ENCODE results near the gene EXOC6B.

EXOC6B gene

DNA sequence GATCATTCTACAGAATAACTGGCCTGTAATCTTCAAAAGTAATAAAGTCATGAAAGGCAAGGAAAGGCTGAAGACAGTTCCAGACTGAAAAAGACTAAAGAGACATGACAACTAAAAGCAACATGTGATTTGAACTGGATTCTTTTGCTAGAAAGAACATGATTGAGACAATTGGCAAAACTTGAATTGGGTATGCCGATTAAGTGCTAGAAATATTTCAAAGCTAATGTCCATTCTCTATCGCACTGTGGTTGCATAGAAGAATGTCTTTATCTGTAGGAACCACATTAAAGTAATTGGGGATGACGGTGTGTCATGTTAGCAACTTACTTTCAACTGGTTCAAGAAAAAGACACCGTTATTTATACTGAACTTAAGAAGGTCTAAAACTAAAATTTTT is 98.5 kb downstream of the EXOC6B start:
- DNase-seq, result no peak

DNA sequence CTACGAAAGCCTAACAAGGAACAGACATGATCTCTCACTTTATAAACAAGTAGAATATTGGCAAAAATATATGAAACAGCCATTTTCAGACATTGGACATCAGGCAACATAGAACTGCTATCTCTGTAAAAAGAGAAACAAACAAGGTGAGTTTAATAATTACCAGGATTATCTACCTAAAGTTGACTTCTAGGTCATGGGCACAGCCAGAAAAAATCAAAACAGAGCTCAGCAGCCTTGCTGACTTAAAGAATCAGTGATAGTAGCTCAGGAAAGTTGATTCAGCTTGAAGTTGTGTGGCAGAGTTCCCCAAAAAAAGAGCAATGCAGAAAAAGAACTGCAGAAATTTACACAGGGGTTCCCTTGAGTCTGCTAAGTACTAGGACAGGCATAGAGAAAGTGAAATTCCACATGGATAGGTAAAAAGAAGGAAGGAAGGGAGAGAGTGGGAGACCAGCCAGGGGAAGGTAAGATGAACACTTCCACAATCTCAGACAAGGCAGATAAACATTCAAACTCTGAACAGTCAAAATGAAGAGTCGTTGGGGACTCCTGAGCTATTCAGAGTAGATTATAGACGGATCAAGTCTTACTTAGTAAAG is 102.0 kb downstream of the EXOC6B start:
- DNase-seq, result no peak

DNA sequence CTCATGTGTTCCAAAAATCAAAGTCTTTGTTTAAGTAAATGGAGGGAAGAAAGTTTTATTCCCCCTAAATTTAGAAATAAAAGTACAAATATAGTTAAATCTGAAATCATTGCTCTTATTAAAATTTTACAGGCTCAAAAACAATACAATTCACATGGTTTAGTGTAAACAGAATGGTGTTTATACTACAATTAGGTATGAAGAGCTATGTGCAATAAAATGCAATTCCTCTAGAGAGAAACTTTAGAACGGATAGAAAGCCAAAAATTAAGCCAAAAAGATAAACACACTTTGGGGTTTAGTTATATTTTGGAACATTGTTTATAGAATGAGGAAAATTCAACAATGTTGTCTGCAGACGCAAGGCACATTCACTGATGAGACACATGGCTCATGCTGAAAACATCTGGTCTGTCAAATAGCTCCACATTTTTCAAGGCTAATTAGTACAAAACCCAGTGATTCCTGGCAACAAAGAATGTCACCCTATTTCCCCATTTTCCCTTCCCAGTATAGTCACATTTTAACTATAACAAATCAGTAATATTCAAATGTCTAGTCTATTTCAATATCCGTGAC is 103.3 kb downstream of the EXOC6B start:
- no peak for DNase-seq

DNA sequence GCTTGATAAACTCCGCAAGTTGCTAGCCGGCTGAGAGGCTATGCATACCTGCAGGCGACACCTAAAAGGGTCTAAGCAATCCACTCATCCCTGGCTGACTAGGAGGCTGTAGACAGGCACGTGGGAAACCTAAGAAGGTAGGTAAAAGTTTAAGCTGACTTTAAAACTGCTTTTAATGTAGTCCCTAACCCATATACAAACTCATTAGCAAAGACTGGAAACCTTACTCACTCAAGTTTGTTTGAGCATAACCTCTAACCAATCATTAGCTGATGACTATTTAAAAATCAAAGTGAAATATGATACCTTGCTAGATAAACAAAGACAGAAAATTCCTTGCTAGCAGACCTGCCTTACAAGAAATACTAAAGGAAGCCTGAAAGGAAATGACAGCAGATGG is 106.4 kb downstream of the EXOC6B start:
- no peak for DNase-seq

DNA sequence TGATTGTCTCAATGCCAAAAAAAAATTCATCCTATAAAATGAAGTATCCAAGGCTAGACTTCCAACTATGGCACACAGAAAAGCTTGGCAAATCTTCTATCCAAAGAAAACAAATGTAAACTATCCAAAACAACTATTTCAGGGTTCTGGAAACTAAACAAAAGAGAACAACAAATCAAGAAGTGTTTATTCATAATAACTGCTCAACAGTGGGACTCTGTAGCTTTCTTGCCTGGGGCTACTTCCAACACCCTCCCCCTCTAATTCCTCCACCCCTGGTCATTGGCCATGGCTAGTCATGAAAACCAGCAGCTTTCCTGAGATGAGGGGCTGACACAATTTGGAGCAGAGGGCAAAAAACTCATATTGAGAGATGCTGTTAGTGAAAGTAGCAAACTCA is 107.0 kb downstream of the EXOC6B start:
- DNase-seq, result no peak

DNA sequence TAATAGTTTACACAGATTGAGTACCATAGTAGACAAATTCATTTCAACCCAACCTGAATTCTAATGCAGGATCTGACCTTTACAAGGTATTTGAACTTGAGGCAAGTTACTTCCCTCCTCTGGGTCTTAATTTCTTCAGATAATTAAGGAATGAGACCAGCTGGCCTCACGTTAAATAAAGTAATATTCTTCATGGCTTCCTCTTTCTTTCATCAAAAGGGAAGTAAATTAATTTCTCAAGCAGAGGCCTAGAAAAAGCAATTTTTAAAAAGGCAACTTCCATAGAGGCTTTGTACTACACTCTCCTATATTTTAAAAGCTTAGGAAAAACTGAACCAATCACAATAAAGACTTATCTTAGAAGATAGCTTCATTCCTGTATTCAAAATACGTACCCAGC is 109.2 kb downstream of the EXOC6B start:
- no peak for DNase-seq

DNA sequence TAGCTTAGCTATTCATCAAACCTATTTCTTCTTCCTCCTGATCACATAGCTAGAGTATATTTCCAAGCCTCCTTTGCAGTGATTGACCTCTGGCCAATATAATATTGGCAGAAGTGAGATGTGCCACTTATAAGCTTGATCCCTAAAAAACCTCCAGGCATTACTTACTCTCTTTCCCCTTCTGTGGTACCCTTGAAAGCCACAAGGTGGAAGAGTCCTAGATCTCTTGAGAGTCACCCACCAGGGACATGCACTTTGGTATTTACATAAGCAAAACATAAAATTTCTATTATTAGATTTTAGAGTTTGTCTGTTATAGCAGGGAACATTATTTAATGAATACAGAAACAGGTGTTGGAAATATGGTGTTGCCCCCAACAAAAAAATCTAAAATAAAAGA is 112.0 kb downstream of the EXOC6B start:
- DNase-seq, result no peak

DNA sequence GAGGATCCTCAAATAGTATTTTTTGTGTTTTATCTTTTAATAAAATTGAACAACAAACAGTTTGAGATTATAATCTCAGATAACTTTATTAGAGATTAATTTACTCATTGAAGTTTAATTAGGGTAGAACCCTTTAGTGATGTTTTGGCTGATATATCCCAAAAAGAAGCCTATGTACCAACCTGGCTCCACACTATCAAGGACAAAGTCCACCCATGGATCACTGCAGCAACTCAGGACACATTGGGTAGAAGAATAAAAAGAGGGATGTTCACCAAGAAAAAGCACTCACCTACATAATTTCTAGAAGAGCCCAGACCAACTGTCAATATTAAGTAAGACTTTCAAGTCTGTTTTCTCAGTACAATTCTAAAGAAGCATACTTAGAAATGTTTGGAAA is 112.9 kb downstream of the EXOC6B start:
- no peak for DNase-seq

DNA sequence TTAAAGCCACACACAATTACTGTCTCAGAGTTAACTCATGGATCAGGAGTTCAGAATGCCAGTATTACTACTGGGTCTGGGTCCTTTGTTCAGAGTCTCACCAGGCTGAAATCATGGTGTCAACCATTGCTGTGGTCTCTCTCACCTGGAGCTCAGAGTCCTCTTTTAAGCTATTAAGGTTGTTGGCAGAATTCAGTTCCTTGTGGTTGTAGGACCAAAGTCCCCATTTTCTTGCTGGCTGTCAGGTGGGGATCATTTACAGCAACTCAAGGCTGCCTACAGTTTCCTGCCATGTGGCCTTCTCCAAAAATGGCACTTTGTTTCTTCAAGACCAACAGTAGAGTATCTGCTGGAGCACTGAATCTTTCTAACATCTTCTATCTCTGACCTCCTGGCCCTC is 113.5 kb downstream of the EXOC6B start:
- DNase-seq, result no peak

DNA sequence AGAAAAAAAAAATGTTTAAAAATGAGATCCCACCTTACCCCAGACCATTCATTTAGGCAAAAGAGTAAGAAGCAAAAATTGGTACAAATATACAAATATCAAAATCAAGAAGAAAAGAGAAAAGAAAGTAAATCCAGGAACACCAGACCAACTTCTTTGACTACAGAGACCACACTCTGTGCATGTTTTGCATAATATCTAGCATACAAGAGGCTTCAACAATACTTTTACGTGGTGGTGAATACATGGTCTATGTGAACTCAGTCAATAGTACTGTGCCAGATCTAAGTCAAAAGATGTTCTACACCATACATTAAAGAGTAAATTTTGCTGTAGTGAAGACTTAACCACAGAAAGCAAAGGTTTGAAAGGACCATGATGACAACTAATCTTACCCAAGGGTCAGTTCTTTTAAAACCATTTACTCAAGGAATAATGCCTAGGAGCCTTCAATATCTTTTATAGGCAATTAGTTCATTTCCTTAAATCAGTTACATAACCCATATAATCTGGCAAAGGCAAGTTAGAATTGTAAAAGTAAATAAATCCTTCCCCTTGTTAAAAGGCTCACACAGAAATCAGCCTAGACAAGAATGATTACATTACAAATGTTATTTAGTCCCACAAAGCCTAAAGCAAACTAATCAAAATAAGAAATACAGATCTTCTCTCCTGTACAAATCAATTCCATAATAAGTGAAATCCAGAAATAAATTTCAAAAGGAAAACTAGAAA is 115.2 kb downstream of the EXOC6B start:
- DNase-seq, result no peak

DNA sequence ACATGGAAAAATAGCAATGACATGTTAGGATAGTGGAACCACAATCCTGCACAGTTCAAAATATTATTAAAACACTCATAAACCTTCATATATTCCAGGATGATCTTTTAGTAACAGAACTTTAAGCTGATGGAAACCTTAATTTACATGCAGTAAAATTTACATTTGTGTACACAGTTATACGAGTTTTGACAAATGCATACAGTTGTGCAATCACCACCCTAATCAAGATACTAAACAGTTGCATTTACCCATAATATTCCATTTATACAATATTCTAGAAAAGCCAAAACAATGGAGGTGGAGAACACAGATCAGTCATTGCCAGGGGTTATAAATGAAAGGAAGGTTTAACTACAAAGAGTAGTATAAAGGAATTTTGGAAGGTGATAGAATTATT is 117.6 kb downstream of the EXOC6B start:
- no peak for DNase-seq

DNA sequence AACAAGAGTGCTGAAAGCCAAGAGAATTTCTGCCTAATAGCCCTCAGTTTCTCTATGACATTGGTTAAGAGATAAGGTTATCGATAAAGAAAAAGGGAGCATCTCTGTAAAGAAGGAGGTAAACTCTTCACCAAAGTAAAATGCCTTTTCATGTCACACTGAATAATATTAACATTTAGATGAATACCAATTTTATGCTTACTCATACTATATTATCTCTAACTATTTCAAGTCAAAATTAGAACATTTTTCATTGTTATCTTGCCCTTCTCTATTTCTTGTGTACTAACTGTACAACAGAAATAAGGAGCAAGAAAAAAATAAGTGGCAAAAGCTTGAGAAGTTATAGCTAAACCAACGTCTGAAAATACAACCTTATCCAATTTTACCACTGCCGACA is 127.5 kb downstream of the EXOC6B start:
- DNase-seq, result no peak

DNA sequence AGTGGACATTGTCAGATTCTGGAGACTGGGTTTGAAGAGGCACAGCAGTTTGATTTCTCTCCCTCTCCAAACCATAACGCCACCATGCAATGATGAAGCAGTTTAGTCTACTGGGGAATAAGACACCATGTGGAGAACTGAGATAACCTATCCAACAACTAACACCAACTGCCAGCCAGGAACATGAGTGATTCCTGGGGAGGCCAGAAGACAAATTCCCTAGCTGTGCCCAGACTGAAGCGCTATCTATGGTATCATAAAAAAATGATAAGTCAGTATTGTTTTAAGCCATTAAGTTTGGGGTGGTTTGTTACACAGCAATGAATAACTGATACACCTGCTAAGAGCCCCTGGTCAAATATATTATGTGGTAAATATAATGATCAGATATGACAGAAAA is 129.3 kb downstream of the EXOC6B start:
- DNase-seq, result no peak

DNA sequence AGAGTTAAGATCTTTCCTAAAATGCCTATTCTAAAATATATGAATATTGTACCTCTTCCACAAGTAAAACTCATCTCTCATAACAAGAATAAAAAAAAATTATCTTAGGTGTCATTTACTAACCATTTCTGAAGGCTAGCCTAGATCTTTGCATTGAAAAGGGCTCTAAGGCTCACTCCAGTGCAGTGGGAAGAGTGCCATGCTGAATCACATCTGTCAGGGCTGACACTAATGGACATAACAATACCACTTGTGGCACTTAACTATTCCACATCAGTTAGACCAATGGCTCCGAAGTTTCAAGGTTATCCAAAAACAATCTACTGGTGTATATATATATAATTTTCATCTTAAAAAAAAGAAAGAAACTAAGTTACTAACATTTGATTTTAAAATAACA is 130.2 kb downstream of the EXOC6B start:
- no peak for DNase-seq

DNA sequence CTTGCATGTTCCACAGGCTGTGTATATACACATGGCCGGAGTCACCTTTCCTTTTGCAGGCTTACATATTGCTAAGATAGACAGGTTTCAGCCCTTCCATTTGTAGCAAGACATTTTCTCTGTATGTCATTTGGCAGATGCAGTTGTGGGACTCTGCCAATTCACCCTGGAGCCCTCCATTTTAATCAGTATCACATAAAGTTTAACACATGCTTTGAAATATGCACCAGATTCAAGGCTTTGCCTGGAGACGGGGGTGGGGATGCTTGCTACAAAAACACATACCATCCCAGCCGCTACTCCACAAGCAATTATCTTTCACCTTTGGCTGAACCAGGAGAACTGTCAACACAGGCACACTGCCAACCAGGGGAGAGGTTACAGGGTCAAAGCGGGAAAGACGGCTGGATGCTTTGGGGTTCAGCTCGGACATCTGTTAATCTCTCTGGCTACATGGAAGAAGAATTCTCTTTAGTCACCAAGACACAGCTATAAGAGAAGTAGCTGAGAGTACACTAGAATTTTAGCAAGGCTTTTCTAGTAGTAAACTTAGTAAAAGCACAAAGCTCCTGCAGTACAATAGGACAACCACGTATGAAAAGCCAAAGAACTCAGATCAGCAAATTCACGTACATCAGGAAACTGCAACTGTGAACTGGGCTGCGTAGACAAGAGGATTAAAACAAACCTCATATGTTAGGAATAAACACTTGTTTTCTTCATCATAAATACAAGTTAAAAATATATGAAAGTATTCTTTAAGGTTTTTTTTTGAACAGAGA is 130.9 kb downstream of the EXOC6B start:
- DNase-seq, result peak; percentile 13

DNA sequence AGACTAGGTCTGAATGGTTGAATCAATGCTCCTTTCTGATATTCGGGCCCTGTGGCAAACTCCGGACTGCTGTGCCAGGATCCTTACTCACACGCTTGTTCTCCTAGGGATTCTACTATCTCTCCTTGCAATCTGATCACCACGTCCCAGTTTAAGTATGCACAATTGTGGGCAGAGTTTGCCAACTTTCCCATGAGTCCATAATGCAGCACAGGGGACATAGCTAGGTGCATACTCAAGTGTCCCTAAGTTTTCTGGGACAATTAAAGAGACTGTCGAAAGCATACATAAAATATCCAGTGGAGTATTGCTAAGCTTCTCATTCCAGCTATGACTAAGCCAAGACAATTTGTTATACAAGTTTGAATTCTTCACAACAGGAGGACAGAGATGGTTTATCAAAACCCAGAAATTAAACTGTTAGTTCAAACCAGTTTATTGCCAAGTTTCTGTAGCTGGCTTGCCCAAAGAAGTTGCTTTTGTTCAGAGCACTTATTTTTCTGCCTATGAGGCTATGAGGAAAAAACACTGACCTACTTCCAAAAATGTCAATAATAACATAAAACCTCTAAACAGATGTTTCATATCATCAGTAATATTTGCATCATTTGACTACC is 136.1 kb downstream of the EXOC6B start:
- DNase-seq, result no peak

DNA sequence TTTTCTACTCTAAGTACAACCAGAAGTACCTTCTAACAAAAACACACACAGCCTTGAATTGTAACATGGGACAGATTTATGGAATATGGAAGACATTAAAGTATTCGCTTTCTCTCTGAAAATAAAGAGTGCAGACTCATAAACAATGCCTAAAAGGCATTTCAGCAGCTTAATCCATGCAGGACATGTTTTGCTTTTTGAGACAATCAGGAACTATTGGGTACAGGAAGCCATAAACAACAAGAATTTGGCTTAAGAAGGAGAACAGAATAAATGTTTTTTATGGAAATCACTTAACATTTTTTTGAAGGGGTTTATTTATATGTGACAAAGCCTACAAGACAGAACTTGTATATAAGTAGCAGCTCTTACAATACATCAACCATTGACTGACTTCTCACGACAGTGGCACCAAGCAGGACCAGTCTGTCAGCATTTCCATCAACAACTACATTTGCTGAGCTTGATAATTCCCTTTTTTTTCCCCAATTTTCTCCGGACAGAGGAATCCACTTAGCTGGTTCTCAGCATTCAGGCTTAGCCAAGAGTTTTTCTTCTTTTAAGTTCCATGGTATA is 140.1 kb downstream of the EXOC6B start:
- no peak for DNase-seq

DNA sequence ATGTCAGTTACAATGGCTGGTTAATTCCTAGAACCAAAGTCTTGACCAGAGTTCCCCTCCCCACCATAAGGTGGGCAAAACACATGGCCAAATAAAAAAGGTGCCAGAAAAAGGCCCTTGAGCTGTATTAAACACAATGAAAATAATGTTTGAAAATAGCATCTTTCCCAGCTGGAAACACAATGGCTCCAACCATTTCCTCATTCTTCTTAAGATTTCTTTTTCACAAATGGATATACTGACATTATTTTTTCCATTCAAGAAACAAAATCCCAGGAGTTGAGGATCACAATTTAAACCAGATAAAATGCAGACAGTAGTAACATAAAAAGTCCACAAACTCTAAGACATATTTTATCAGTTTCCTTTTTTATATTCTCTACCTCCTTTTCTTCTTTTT is 143.8 kb downstream of the EXOC6B start:
- DNase-seq, result no peak

DNA sequence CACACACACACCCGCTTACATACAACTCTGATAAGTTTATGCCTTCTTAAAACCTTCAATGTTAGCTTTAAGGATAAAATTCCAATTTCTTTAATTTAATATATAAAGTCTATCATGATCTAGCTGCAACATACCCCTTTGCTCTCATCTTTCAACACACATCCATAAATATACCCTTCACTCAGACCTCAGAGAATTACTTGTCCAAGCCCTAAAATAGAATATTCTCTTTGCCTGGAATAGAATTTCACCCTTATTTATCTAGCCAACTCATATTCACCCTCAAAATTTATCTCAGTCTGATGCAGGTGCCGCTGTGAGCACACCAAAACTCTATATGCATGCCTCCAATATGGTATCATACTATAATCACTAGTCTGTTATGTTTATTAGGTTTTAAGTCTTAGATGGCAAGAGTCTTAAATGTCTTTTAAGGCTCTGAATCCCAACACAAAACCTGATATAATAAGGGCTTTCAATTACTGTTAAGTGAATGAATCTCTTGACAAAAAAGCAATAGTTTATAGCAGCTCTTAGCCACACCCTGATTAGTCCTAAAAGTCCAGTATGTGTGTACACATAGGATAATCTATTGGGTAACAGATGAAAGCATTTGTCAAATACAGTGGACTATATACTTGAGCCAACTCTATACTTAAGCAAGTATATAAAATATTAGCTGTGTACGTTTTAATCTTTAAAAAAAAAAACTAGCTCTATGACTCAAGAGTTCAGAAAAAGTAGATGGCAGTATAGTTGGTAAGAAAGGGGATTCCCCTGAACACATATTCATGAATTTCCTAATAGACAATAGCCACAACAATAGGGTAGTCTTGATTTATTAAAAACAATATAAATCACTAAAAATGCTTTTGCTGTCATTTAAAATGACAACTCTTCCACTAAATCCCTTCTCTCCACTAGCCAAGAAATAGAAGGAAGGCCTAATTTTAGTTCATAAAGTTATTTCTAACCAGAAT is 144.5 kb downstream of the EXOC6B start:
- no peak for DNase-seq

DNA sequence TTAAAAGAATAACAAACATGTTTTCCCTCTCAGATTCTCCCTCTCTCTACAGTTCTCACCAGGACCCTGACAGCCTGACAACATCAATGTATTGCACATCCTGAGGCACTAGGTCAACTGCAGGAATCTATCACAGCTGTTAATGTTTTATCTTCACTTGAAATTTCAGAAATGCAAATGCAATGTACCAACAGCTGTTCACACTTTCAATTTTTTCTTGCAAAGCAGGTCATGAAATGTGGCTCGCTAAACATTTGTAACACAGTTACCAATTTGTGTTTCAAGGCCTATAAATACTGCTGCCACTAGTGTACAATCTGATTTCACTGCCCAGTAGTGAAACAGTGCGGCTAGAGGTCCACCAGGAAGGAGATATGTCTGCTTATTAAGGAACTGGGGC is 147.8 kb downstream of the EXOC6B start:
- DNase-seq, result no peak

DNA sequence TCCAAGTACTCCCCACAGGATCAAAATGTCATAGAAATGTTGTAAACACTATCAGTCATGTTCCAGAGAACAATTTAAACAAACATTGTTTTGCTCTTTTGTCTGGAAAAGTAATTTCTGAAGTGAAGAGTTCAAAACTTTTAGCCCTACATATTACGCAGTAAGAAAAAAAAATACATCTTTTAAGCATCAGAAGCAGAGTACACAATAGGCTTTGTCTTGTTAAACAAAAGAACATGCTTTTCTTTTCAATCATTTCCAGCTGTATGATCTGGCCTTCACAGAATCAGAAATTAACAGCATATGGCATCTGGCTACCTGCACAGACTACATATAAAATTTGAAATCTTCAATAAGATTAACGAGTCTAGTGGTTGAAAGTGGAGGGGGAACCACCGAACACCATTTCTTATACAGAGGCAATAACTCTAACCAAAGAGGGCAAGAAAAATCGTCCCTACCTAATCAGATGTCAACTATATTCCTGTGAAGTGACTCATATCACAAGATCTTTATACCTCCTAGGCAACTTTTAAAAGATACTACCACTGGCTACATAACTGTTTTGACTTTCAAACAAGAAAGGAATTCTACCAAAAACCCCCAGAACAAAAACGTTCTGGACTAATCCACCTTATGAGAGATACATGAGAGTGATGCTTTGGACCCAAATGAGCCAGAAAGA is 149.3 kb downstream of the EXOC6B start:
- DNase-seq, result no peak

Measured in NCI-H2081 treated with DMSO at 0.1 percent for 48 hours (cell line).